Neural cell (in vitro differentiated cells): ENCODE results near the gene STK32B.

ENCODE experiments used
- CTCF ChIP-seq: fragments of 450-650 bp; IDR thresholded peaks from 2 replicates; pipeline ENCODE4 v1.5.1; 2014; ENCODE audit warnings: antibody characterized with exemption, mild to moderate bottlenecking, moderate library complexity; ENCODE audit not compliant: poor library complexity, severe bottlenecking
- EP300 ChIP-seq: fragments of 450-650 bp; conservative IDR thresholded peaks from 2 replicates; pipeline ENCODE4 v1.6.1; 2014; ENCODE audit warnings: antibody characterized with exemption, mild to moderate bottlenecking, moderate library complexity; ENCODE audit not compliant: poor library complexity, severe bottlenecking
- EZH2 ChIP-seq: fragments of 200-600, 300-800 bp; shearing (Covaris generic), sonication (generic); IDR thresholded peaks from 2 replicates; pipeline ENCODE4 v1.6.1; 2014; ENCODE audit warnings: antibody characterized with exemption, low read length, borderline replicate concordance, mild to moderate bottlenecking; ENCODE audit not compliant: insufficient read depth, poor library complexity, severe bottlenecking
- POLR2AphosphoS5 ChIP-seq: IDR thresholded peaks from 2 replicates; pipeline ENCODE4 v1.6.1; 2012
- RAD21 ChIP-seq: fragments of 450-650 bp; conservative IDR thresholded peaks from 2 replicates; pipeline ENCODE4 v1.6.1; 2014; ENCODE audit warnings: antibody characterized with exemption, mild to moderate bottlenecking, moderate library complexity
- REST ChIP-seq: IDR thresholded peaks from 2 replicates; pipeline ENCODE4 v1.6.1; 2012; ENCODE audit warnings: borderline replicate concordance
- SMC3 ChIP-seq: fragments of 450-650 bp; conservative IDR thresholded peaks from 2 replicates; pipeline ENCODE4 v1.6.1; 2014; ENCODE audit warnings: antibody characterized with exemption, mild to moderate bottlenecking, moderate library complexity; ENCODE audit not compliant: poor library complexity
- TAF1 ChIP-seq: IDR thresholded peaks from 2 replicates; pipeline ENCODE4 v1.6.1; 2012; ENCODE audit warnings: low read depth

DNA sequence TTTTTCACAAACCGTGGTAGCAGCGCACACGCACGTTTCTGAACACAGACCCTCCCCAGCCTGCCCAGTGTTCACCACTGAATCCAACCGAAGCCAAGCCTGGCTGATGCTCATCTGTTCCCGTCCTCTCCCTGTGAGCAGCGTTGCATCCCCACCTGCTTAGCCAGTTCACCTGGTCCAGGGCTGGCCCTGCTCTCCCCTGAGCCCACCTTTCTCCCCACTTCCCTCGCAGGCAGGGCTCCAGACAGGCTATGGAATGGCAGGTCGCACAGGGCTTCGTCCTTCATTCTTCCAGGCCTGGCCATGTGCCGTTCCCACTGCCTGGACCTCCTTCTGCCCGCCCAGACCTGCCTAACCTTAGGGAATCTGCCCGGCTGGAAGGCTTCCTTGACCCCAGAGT lies 410.2 kb downstream of the STK32B start:
- TF ChIP-seq CTCF (no peak), POLR2AphosphoS5 (no peak), EZH2 (no peak), REST (no peak), RAD21 (no peak), TAF1 (no peak), SMC3 (no peak), EP300 (no peak)
